ENCODE measurements around the gene KCNJ6. TPM values are rescaled to one million over a fixed set of nuclear protein-coding genes. Genes with fewer than 3 reads are reported as not detected.

Gene KCNJ6
- total and polyA plus RNA-seq, 7 experiments from 2014 or later, result 0.01 TPM; not detected in 6

DNA sequence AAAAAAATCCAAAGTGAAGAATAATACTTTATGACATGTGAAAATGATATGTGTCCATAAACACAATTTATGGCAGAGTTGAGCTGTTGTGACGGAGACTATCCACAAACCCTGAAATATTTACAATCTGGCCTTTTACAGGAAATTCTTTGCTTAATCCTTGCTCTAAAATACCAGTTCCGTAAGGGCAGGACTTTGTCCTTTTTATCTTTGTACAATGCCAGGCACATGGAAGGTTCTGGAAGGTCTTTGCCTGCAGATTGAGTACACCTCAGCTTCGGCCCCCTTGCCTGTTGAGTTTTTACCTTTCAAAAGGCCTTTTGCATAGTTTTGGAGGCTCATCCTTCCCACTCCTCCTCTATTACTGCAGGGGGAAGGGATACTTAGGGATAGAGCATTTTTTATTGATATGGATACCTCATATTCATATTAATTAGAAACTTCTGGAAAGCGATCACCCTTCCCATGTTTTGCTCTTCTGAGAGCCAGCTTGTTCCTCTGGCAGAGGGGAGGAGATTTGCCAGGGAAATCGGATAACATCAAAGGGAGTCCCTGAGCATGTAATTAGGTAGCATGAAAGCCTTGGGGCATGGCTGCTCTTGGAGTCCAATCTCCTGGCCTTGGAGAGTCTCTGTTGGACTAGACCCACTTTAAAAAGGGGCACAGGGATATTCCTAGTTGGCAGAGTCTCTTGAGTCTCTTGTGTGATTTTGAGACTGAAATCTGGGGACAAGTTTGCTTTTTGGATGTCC lies 217.1 kb downstream of the KCNJ6 start:
- Histone ChIP-seq H3K9me3 (ENCODE audit: control insufficient read depth in 2 of 3, low read length in 3 of 3) (no peaks in the 10 kb centered on the region), H3K36me3 (ENCODE audit: control insufficient read depth in 2 of 3, insufficient read depth in 3 of 3, low read length in 3 of 3) (no peaks in the 10 kb centered on the region), H3K4me3 (ENCODE audit: low read length) (no peak overlapping the region), H3K27me3 (ENCODE audit: control insufficient read depth in 2 of 2, insufficient read depth in 2 of 2, low read length in 2 of 2) (no peaks in the 10 kb centered on the region), H3K27ac (ENCODE audit: low read depth, low read length) (no peak overlapping the region), H3K4me1 (ENCODE audit: control insufficient read depth in 2 of 2, insufficient read depth in 2 of 2, low read length in 2 of 2) (no peaks in the 10 kb centered on the region)
- Mint-ChIP-seq H3K9me3 (peaks cover 0 to 3% (median 0%) of the 10 kb centered on the region in 11 donors), H3K36me3 (no peaks in the 10 kb centered on the region), H3K4me1 (no peaks in the 10 kb centered on the region), H3K27me3 (peaks cover 0 to 32% (median 25%) of the 10 kb centered on the region in 5 donors), H3K4me3 (no peak overlapping the region), H3K27ac (no peak overlapping the region)
- intact Hi-C loops (cut with micrococcal nuclease), result no loop called here
- CTCF ChIA-PET, result interaction anchor here (0.6 kb wide), 1 partner anchor 739 kb away, joined by 4 read pairs; no protein-coding TSS in a partner anchor
- POLR2A ChIA-PET, result no interaction called here
- DNase-seq, result no peak
- no peak for ATAC-seq

DNA sequence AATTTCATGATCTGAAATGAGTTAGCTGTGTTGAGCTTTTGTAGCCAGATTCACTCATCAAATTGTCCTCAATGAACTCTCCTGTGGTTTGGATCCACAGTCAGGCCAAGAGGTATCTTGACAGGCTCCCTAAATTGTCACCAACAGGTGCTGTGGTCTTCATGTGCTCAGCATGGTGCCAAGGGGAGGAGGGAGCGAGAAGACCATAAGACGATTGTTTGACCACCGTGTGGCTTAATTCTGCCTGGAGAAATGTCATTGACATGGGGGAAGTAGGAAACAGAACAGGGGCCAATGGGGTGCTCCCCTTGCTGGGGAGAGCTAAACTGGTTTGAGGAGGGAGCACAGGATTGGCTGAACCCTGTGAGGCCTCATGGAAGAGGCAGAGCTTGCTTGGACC lies 219.3 kb downstream of the KCNJ6 start:
- Mint-ChIP-seq H3K36me3 (no peaks in the 10 kb centered on the region), H3K4me3 (no peak overlapping the region), H3K27ac (no peak overlapping the region), H3K4me1 (no peaks in the 10 kb centered on the region), H3K27me3 (peaks cover 0 to 37% (median 25%) of the 10 kb centered on the region in 5 donors), H3K9me3 (peaks cover 0 to 3% (median 0%) of the 10 kb centered on the region in 11 donors)
- Histone ChIP-seq H3K36me3 (ENCODE audit: control insufficient read depth in 2 of 3, insufficient read depth in 3 of 3, low read length in 3 of 3) (no peaks in the 10 kb centered on the region), H3K4me3 (ENCODE audit: low read length) (no peak overlapping the region), H3K4me1 (ENCODE audit: control insufficient read depth in 2 of 2, insufficient read depth in 2 of 2, low read length in 2 of 2) (no peaks in the 10 kb centered on the region), H3K27me3 (ENCODE audit: control insufficient read depth in 2 of 2, insufficient read depth in 2 of 2, low read length in 2 of 2) (no peaks in the 10 kb centered on the region), H3K9me3 (ENCODE audit: control insufficient read depth in 2 of 3, low read length in 3 of 3) (no peaks in the 10 kb centered on the region), H3K27ac (ENCODE audit: low read depth, low read length) (no peak overlapping the region)
- ATAC-seq (no peak), DNase-seq (no peak)
- intact Hi-C loops (cut with micrococcal nuclease), result no loop called here
- CTCF ChIA-PET, result no interaction called here
- POLR2A ChIA-PET, result no interaction called here

DNA sequence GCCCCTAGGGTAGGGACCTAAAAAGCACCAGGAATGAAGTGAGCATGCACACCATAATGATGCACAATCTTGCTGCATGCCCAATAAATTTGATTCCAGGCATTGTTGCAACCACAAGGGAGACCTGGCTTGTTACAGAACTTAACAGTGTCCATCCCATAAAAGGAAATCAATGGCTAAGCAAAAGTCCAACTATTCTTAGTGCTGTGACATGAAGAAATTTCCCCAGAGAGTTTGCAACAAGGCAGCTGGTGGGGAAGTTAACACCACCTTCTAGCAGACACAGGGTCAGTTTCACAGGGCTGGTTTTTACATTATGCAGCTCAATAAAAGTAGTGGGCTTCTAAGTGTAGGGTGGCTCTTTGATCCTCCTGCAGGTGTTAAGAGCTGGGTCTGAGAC lies 221.1 kb downstream of the KCNJ6 start:
- H3K4me1 Mint-ChIP-seq, result no peaks in the 10 kb centered on the region
- ChIA-PET POLR2A (no interaction called here), CTCF (interaction anchor here (0.6 kb wide), 1 partner anchor 436 kb away, joined by 3 read pairs; no protein-coding TSS in a partner anchor)
- Histone ChIP-seq H3K4me1 (ENCODE audit: control insufficient read depth in 2 of 2, insufficient read depth in 2 of 2, low read length in 2 of 2) (no peaks in the 10 kb centered on the region), H3K27me3 (ENCODE audit: control insufficient read depth in 2 of 2, insufficient read depth in 2 of 2, low read length in 2 of 2) (no peaks in the 10 kb centered on the region), H3K9me3 (ENCODE audit: control insufficient read depth in 2 of 3, low read length in 3 of 3) (no peaks in the 10 kb centered on the region), H3K27ac (ENCODE audit: low read depth, low read length) (no peak overlapping the region), H3K36me3 (ENCODE audit: control insufficient read depth in 2 of 3, insufficient read depth in 3 of 3, low read length in 3 of 3) (no peaks in the 10 kb centered on the region), H3K4me3 (ENCODE audit: low read length) (no peak overlapping the region)
- peaks cover 0 to 37% (median 23%) of the 10 kb centered on the region in 5 donors for H3K27me3 Mint-ChIP-seq
- peaks cover 0 to 3% (median 0%) of the 10 kb centered on the region in 11 donors for H3K9me3 Mint-ChIP-seq
- intact Hi-C loops (cut with micrococcal nuclease), result no loop called here
- no peaks in the 10 kb centered on the region for H3K36me3 Mint-ChIP-seq
- no peak for ATAC-seq
- DNase-seq, result no peak
- H3K27ac Mint-ChIP-seq, result no peak overlapping the region
- no peak overlapping the region for H3K4me3 Mint-ChIP-seq

DNA sequence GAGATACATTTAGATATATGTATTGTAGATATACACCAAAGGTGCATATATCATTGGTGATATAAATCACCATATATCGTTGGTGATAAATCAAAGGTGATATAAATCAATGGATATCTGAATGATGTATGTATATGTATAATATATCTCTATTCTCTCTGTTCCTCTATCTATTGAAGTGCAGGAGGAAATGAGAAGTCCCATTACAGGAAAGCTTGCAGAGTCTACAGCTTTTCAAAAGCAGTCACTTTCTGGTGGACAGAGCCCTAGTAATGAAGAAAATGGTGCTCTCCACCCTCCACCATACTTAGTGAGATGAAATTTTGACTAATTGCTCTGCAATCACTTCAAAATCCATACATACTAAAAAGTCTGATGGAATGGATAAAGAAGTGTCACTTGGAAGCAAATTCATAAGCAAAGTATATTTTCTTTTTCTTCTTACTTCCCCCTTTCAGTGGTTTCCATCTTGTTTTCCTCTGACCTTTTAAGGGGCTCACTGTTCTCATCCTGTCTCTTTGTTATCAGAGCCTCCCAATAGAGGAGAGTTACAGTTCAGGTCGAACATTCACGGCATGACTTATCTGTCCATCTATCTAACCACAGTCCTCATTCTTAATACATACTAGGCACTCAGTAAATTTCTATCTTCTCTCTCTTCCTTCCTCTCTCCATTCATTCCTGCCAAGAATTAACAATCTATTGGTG lies 227.2 kb downstream of the KCNJ6 start:
- Mint-ChIP-seq H3K27ac (no peak overlapping the region), H3K27me3 (peaks cover 3 to 12% (median 7%) of the 10 kb centered on the region in 5 donors), H3K4me3 (no peak overlapping the region), H3K36me3 (no peaks in the 10 kb centered on the region), H3K9me3 (no peaks in the 10 kb centered on the region), H3K4me1 (no peaks in the 10 kb centered on the region)
- Histone ChIP-seq H3K4me3 (ENCODE audit: low read length) (no peak overlapping the region), H3K9me3 (ENCODE audit: control insufficient read depth in 2 of 3, low read length in 3 of 3) (no peaks in the 10 kb centered on the region), H3K27me3 (ENCODE audit: control insufficient read depth in 2 of 2, insufficient read depth in 2 of 2, low read length in 2 of 2) (no peaks in the 10 kb centered on the region), H3K27ac (ENCODE audit: low read depth, low read length) (no peak overlapping the region), H3K36me3 (ENCODE audit: control insufficient read depth in 2 of 3, insufficient read depth in 3 of 3, low read length in 3 of 3) (no peaks in the 10 kb centered on the region), H3K4me1 (ENCODE audit: control insufficient read depth in 2 of 2, insufficient read depth in 2 of 2, low read length in 2 of 2) (no peaks in the 10 kb centered on the region)
- no peak for ATAC-seq
- CTCF ChIA-PET, result no interaction called here
- DNase-seq, result no peak
- POLR2A ChIA-PET, result no interaction called here
- intact Hi-C loops (cut with micrococcal nuclease), result no loop called here

DNA sequence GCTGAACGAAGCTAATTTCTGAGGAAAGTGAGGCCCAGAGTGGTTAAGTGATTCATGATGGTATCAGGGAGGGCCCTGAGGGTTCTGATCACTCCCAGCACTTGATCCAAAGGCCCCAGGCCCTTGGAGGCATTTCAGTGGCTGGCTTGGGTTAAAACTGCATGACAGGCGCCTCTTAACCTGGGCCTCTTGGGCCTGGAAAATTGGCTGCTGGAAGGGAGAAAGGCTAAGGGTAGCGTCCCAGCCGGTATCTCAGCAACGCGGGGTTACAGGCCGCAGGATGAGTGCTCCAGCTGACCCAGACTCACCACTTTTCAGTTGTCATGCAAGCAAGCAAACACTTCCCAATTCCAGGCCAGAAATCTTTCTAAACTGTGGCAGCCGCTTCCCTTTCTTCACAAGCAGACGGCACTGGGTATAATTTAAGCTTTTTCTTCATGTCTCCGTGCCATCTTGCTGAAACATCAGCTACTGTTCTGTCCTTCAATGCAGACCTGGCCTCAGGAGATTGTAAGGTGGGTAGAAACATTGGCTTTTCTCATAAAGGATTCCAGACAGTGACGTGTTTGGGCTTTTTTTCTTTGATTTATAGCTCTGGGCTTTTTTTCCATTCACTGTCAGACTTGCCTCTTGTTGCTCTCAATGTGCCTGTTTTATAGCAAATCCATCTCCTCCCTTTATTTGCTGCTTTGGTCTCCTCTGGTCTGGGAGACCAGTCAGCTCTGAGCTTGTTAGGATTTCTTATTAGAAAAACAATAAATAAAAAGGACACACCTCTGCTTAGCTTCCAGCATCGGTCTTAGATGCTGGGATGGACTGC lies 229.1 kb downstream of the KCNJ6 start:
- Histone ChIP-seq H3K9me3 (ENCODE audit: control insufficient read depth in 2 of 3, low read length in 3 of 3) (no peaks in the 10 kb centered on the region), H3K27me3 (ENCODE audit: control insufficient read depth in 2 of 2, insufficient read depth in 2 of 2, low read length in 2 of 2) (no peaks in the 10 kb centered on the region), H3K27ac (ENCODE audit: low read depth, low read length) (no peak overlapping the region), H3K4me3 (ENCODE audit: low read length) (no peak overlapping the region), H3K36me3 (ENCODE audit: control insufficient read depth in 2 of 3, insufficient read depth in 3 of 3, low read length in 3 of 3) (no peaks in the 10 kb centered on the region), H3K4me1 (ENCODE audit: control insufficient read depth in 2 of 2, insufficient read depth in 2 of 2, low read length in 2 of 2) (no peaks in the 10 kb centered on the region)
- POLR2A ChIA-PET, result interaction anchor here (0.6 kb wide), 1 partner anchor 21 kb away, joined by 3 read pairs; no protein-coding TSS in a partner anchor
- ATAC-seq, result no peak
- intact Hi-C loops (cut with micrococcal nuclease), result no loop called here
- Mint-ChIP-seq H3K4me1 (no peaks in the 10 kb centered on the region), H3K27me3 (peaks cover 0 to 11% (median 7%) of the 10 kb centered on the region in 5 donors), H3K36me3 (no peaks in the 10 kb centered on the region), H3K9me3 (no peaks in the 10 kb centered on the region), H3K27ac (no peak overlapping the region), H3K4me3 (no peak overlapping the region)
- no peak for DNase-seq
- CTCF ChIA-PET, result interaction anchor here (0.7 to 1.0 kb wide), 2 partner anchors 20 to 105 kb away, joined by 4 read pairs; no protein-coding TSS in a partner anchor

DNA sequence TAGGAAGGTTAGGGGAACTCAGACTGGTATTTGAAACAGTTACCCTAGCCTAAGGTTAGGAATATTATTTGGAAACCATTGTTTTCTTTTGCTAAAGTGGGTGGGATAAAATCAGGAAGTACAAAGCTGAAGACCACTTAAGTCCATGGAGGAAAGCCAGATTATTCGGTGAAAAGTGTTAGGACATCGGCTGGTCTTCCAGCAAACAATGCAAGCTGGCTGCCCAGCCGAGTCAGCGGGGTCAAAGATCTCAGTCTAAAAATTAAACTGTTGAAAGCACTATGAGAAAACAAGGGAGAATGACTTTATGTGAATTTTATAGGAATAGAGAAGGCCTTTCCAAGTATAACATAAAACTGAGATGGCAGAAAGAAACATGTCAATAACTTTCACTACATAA lies 231.7 kb downstream of the KCNJ6 start:
- Mint-ChIP-seq H3K27ac (no peak overlapping the region), H3K9me3 (no peaks in the 10 kb centered on the region), H3K4me1 (no peaks in the 10 kb centered on the region), H3K36me3 (no peaks in the 10 kb centered on the region), H3K4me3 (no peak overlapping the region), H3K27me3 (peaks cover 5 to 23% (median 21%) of the 10 kb centered on the region in 5 donors)
- intact Hi-C loops (cut with micrococcal nuclease), result no loop called here
- ATAC-seq (no peak), DNase-seq (no peak)
- CTCF ChIA-PET, result no interaction called here
- Histone ChIP-seq H3K4me3 (ENCODE audit: low read length) (no peak overlapping the region), H3K4me1 (ENCODE audit: control insufficient read depth in 2 of 2, insufficient read depth in 2 of 2, low read length in 2 of 2) (no peaks in the 10 kb centered on the region), H3K36me3 (ENCODE audit: control insufficient read depth in 2 of 3, insufficient read depth in 3 of 3, low read length in 3 of 3) (no peaks in the 10 kb centered on the region), H3K9me3 (ENCODE audit: control insufficient read depth in 2 of 3, low read length in 3 of 3) (no peaks in the 10 kb centered on the region), H3K27me3 (ENCODE audit: control insufficient read depth in 2 of 2, insufficient read depth in 2 of 2, low read length in 2 of 2) (no peaks in the 10 kb centered on the region), H3K27ac (ENCODE audit: low read depth, low read length) (no peak overlapping the region)
- POLR2A ChIA-PET, result no interaction called here
